ENCODE measurements around the gene ACP2. TPM values are rescaled to one million over a fixed set of nuclear protein-coding genes. Genes with fewer than 3 reads are reported as not detected.

ACP2 gene
- total and polyA plus RNA-seq, 2 experiments from 2014 or later: 29.6 to 31.5 TPM

- DNase-seq (ENCODE audit: low spot score): no peak
- no peak overlapping the region for H3K4me2 ChIP-seq
- H3K4me1 ChIP-seq (ENCODE audit: insufficient read depth): no peaks in the 10 kb centered on the region
- no peak overlapping the region for H3K4me3 ChIP-seq
- no peak overlapping the region for H3K27ac ChIP-seq
- H3K9me2 ChIP-seq (replicated peaks; ENCODE audit: insufficient read depth): no peaks in the 10 kb centered on the region
- no peaks in the 10 kb centered on the region for H3K27me3 ChIP-seq
- no peak for TF ChIP-seq EZH2 (IDR thresholded peaks at IDR 0.05; ENCODE audit: borderline replicate concordance)
- TF ChIP-seq CTCF (IDR thresholded peaks at IDR 0.05; ENCODE audit: poor library complexity): no peak
- no peak for TF ChIP-seq EZH2phosphoT487 (IDR thresholded peaks at IDR 0.05; ENCODE audit: low read depth, severe bottlenecking, unreplicated experiment)
- H4K20me1 ChIP-seq (ENCODE audit: insufficient read depth, poor library complexity, severe bottlenecking): no peaks in the 10 kb centered on the region
- WGBS (ENCODE audit: low lambda C conversion rate, missing lambda C conversion rate): 98% methylated on average over 15 of the region's 15 CpGs
- no peaks in the 10 kb centered on the region for H3K9me3 ChIP-seq (ENCODE audit: low read depth)
- H2AFZ ChIP-seq: no peak overlapping the region
- H3K79me2 ChIP-seq: no peaks in the 10 kb centered on the region
- H3K36me3 ChIP-seq (replicated peaks; ENCODE audit: insufficient read depth, low read depth): no peaks in the 10 kb centered on the region
These were observed 41.2 kb upstream of the ACP2 start for GRCh38 chr11:47289856-47290255.

GRCh38 chr11:47288066-47288465 lies 39.5 kb upstream of the ACP2 start:
- no peak for DNase-seq (ENCODE audit: low spot score)
- no peaks in the 10 kb centered on the region for H3K27me3 ChIP-seq
- H3K4me1 ChIP-seq (ENCODE audit: insufficient read depth): no peaks in the 10 kb centered on the region
- H3K79me2 ChIP-seq: no peaks in the 10 kb centered on the region
- no peaks in the 10 kb centered on the region for H3K9me2 ChIP-seq (replicated peaks; ENCODE audit: insufficient read depth)
- TF ChIP-seq CTCF (IDR thresholded peaks at IDR 0.05; ENCODE audit: poor library complexity) (no peak), EZH2 (IDR thresholded peaks at IDR 0.05; ENCODE audit: borderline replicate concordance) (no peak), EZH2phosphoT487 (IDR thresholded peaks at IDR 0.05; ENCODE audit: low read depth, severe bottlenecking, unreplicated experiment) (no peak)
- H3K4me3 ChIP-seq: no peak overlapping the region
- H3K4me2 ChIP-seq: no peak overlapping the region
- no peaks in the 10 kb centered on the region for H4K20me1 ChIP-seq (ENCODE audit: insufficient read depth, poor library complexity, severe bottlenecking)
- no peak overlapping the region for H2AFZ ChIP-seq
- H3K9me3 ChIP-seq (ENCODE audit: low read depth): no peaks in the 10 kb centered on the region
- H3K27ac ChIP-seq: no peak overlapping the region
- 95% methylated on average over 5 of the region's 5 CpGs for WGBS (ENCODE audit: low lambda C conversion rate, missing lambda C conversion rate)
- no peaks in the 10 kb centered on the region for H3K36me3 ChIP-seq (replicated peaks; ENCODE audit: insufficient read depth, low read depth)

GRCh38 chr11:47285969-47286770 lies 37.6 kb upstream of the ACP2 start:
- Histone ChIP-seq H3K9me3 (ENCODE audit: low read depth) (no peaks in the 10 kb centered on the region), H3K4me1 (ENCODE audit: insufficient read depth) (no peaks in the 10 kb centered on the region), H3K4me3 (no peak overlapping the region), H4K20me1 (ENCODE audit: insufficient read depth, poor library complexity, severe bottlenecking) (no peaks in the 10 kb centered on the region), H3K79me2 (no peaks in the 10 kb centered on the region), H3K27me3 (no peaks in the 10 kb centered on the region), H3K9me2 (replicated peaks; ENCODE audit: insufficient read depth) (no peaks in the 10 kb centered on the region), H3K27ac (no peak overlapping the region), H3K4me2 (no peak overlapping the region), H2AFZ (no peak overlapping the region), H3K36me3 (replicated peaks; ENCODE audit: insufficient read depth, low read depth) (no peaks in the 10 kb centered on the region)
- TF ChIP-seq EZH2 (IDR thresholded peaks at IDR 0.05; ENCODE audit: borderline replicate concordance) (no peak), CTCF (IDR thresholded peaks at IDR 0.05; ENCODE audit: poor library complexity) (no peak), EZH2phosphoT487 (IDR thresholded peaks at IDR 0.05; ENCODE audit: low read depth, severe bottlenecking, unreplicated experiment) (no peak)
- no peak for DNase-seq (ENCODE audit: low spot score)
- WGBS (ENCODE audit: low lambda C conversion rate, missing lambda C conversion rate): 95% methylated on average over 13 of the region's 13 CpGs

Data from hepatocyte (in vitro differentiated cells).